Measurements from ENCODE around the gene RAD51C. TPM values are rescaled to one million over a fixed set of nuclear protein-coding genes. Genes with fewer than 3 reads are reported as not detected.

The RAD51C gene
- total and polyA plus RNA-seq, 9 of the 15 experiments (the other 6 are each of a cell fraction or from before 2014, with no cell fraction given), result 93.9 to 341 (median 135) TPM

DNA sequence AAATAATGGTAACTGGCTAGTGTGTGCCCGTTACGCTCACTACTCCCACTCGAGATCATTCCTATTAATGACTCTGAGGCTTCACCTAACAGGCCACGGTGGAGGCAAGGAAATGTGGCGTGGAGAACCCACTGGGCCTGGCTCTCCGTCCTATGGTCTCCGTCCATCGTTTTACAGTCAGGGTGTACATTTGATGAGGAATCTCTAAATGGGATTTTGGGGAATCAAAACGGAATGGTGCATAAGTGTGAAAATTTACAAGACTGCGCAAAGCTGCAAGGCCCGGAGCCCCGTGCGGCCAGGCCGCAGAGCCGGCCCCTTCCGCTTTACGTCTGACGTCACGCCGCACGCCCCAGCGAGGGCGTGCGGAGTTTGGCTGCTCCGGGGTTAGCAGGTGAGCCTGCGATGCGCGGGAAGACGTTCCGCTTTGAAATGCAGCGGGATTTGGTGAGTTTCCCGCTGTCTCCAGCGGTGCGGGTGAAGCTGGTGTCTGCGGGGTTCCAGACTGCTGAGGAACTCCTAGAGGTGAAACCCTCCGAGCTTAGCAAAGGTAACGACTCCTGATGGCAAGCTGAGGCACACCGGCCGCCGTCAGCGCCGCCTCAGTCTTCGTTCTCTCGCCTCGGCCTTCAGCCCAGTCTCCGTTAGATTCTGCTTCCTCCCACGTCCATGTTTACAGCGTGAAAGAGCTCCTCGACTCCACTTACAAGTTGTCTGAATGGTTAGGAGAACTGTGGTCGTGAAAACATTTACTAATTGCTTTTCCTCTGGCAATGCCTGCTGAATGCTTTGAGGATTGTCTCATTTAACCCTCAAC, at the start of gene RAD51C (continued):
- TF ChIP-seq, protein P1, sequence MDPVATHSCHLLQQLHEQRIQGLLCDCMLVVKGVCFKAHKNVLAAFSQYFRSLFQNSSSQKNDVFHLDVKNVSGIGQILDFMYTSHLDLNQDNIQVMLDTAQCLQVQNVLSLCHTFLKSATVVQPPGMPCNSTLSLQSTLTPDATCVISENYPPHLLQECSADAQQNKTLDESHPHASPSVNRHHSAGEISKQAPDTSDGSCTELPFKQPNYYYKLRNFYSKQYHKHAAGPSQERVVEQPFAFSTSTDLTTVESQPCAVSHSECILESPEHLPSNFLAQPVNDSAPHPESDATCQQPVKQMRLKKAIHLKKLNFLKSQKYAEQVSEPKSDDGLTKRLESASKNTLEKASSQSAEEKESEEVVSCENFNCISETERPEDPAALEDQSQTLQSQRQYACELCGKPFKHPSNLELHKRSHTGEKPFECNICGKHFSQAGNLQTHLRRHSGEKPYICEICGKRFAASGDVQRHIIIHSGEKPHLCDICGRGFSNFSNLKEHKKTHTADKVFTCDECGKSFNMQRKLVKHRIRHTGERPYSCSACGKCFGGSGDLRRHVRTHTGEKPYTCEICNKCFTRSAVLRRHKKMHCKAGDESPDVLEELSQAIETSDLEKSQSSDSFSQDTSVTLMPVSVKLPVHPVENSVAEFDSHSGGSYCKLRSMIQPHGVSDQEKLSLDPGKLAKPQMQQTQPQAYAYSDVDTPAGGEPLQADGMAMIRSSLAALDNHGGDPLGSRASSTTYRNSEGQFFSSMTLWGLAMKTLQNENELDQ (CRISPR knock-in tag; IDR thresholded peaks at IDR 0.05; ENCODE audit: borderline replicate concordance), result no peak
- TF ChIP-seq TEAD2 (tag; IDR thresholded peaks at IDR 0.05), result no peak
- TF ChIP-seq CREBBP (IDR thresholded peaks at IDR 0.05; ENCODE audit: low read depth, low read length), result no peak
- TF ChIP-seq MEF2D (tag; conservative IDR thresholded peaks at IDR 0.05; ENCODE audit: low read depth), result no peak; the same call in 1 of the 2 replicates
- TF ChIP-seq SPI1 (IDR thresholded peaks at IDR 0.05; ENCODE audit: borderline replicate concordance, low read depth, low read length), result peak; percentile 84
- TF ChIP-seq HNRNPK (IDR thresholded peaks at IDR 0.05; ENCODE audit: low read depth, low read length, poor library complexity, severe bottlenecking), result no peak
- TF ChIP-seq BRD9 (IDR thresholded peaks at IDR 0.05; ENCODE audit: low read depth, partially characterized antibody), result no peak
- TF ChIP-seq SAFB2 (IDR thresholded peaks at IDR 0.05; ENCODE audit: borderline replicate concordance, low read depth, low read length, severe bottlenecking), result no peak
- peak; percentile 81 for TF ChIP-seq CBX1 (IDR thresholded peaks at IDR 0.05; ENCODE audit: low read depth)
- no peak for TF ChIP-seq ZNF124 (CRISPR knock-in tag; IDR thresholded peaks at IDR 0.05)
- TF ChIP-seq ZNF512 (tag; IDR thresholded peaks at IDR 0.05), result no peak
- 0 out of 2 replicates have a peak, but pooled peaks have one; percentile 43 for TF ChIP-seq HDAC6 (IDR thresholded peaks at IDR 0.05; ENCODE audit: low read depth, low read length)
- TF ChIP-seq GTF2F1 (IDR thresholded peaks at IDR 0.05; ENCODE audit: low read depth, low read length), result 0 out of 2 replicates have a peak, but pooled peaks have one; percentile 37
- no peak for TF ChIP-seq ZNF561 (CRISPR knock-in tag; conservative IDR thresholded peaks at IDR 0.05)
- no peak for TF ChIP-seq HMG20B (CRISPR knock-in tag; IDR thresholded peaks at IDR 0.05)
- TF ChIP-seq GABPB2 (CRISPR knock-in tag; conservative IDR thresholded peaks at IDR 0.05), result no peak
- TF ChIP-seq, protein P2, sequence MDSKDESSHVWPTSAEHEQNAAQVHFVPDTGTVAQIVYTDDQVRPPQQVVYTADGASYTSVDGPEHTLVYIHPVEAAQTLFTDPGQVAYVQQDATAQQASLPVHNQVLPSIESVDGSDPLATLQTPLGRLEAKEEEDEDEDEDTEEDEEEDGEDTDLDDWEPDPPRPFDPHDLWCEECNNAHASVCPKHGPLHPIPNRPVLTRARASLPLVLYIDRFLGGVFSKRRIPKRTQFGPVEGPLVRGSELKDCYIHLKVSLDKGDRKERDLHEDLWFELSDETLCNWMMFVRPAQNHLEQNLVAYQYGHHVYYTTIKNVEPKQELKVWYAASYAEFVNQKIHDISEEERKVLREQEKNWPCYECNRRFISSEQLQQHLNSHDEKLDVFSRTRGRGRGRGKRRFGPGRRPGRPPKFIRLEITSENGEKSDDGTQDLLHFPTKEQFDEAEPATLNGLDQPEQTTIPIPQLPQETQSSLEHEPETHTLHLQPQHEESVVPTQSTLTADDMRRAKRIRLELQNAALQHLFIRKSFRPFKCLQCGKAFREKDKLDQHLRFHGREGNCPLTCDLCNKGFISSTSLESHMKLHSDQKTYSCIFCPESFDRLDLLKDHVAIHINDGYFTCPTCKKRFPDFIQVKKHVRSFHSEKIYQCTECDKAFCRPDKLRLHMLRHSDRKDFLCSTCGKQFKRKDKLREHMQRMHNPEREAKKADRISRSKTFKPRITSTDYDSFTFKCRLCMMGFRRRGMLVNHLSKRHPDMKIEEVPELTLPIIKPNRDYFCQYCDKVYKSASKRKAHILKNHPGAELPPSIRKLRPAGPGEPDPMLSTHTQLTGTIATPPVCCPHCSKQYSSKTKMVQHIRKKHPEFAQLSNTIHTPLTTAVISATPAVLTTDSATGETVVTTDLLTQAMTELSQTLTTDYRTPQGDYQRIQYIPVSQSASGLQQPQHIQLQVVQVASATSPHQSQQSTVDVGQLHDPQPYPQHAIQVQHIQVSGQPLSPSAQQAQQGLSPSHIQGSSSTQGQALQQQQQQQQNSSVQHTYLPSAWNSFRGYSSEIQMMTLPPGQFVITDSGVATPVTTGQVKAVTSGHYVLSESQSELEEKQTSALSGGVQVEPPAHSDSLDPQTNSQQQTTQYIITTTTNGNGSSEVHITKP (IDR thresholded peaks at IDR 0.05; ENCODE audit: partially characterized antibody), result no peak
- TF ChIP-seq ZNF449 (CRISPR knock-in tag; IDR thresholded peaks at IDR 0.05), result no peak

All from K562 (cell line).